Right lung (tissue), 5 donors: Measurements from ENCODE around the gene RGS6. TPM values are rescaled to one million over a fixed set of nuclear protein-coding genes. Genes with fewer than 3 reads are reported as not detected.

Source experiments
- DNase-seq, 2 donors: peaks; one replicate each; pipeline ENCODE4 v3.0.0-alpha.2; 2013
- polyA plus RNA-seq, 5 donors: library from polyadenylated mRNA; unstranded; fragments of 120-200 nt; gene quantifications; one replicate each; pipeline versions ENCODE4 v1.2.1 to v1.2.3, GENCODE V29; 2013; ENCODE audit warnings: inconsistent platforms in 1 of 5, low replicate concordance in 1 of 5; ENCODE audit not compliant: insufficient read length in 5 of 5, insufficient read depth in 1 of 5

Gene RGS6
- polyA plus RNA-seq, 5 donors, result 2.8 to 3.1 (median 2.9) TPM

GRCh38 chr14:72401632-72402376, 469.6 kb downstream of the RGS6 start:
- no peak for DNase-seq

- DNase-seq, result no peak
Measured at GRCh38 chr14:72402377-72402772, 470.1 kb downstream of the RGS6 start.

GRCh38 chr14:72404106-72404774, 472.0 kb downstream of the RGS6 start:
- DNase-seq, result no peak

GRCh38 chr14:72404998-72405397, 472.8 kb downstream of the RGS6 start:
- DNase-seq, result no peak

GRCh38 chr14:72408020-72408419, 475.8 kb downstream of the RGS6 start:
- DNase-seq, result no peak

GRCh38 chr14:72409047-72409446, 476.8 kb downstream of the RGS6 start:
- no peak for DNase-seq

- DNase-seq, result no peak
Measured at GRCh38 chr14:72416081-72416849, 484.0 kb downstream of the RGS6 start.

GRCh38 chr14:72416892-72417291, 484.7 kb downstream of the RGS6 start:
- no peak for DNase-seq

GRCh38 chr14:72418806-72419205, 486.6 kb downstream of the RGS6 start:
- no peak for DNase-seq

GRCh38 chr14:72419226-72419775, 487.1 kb downstream of the RGS6 start:
- no peak for DNase-seq

- peak; percentile 52 to 74 for DNase-seq
Measured at GRCh38 chr14:72420749-72421474, 488.7 kb downstream of the RGS6 start.

- no peak for DNase-seq
Measured at GRCh38 chr14:72423957-72424356, 491.7 kb downstream of the RGS6 start.

GRCh38 chr14:72430457-72430856, 498.2 kb downstream of the RGS6 start:
- DNase-seq, result no peak

- DNase-seq, result no peak
Measured at GRCh38 chr14:72432748-72433147, 500.5 kb downstream of the RGS6 start.

GRCh38 chr14:72433511-72433910, 501.3 kb downstream of the RGS6 start:
- no peak for DNase-seq

- no peak for DNase-seq
Measured at GRCh38 chr14:72434856-72435255, 502.6 kb downstream of the RGS6 start.

GRCh38 chr14:72439707-72440106, 507.5 kb downstream of the RGS6 start:
- DNase-seq, result no peak

GRCh38 chr14:72443256-72443655, 511.0 kb downstream of the RGS6 start:
- no peak for DNase-seq

- DNase-seq, result no peak
Measured at GRCh38 chr14:72443991-72444441, 511.8 kb downstream of the RGS6 start.

- DNase-seq, result no peak
Measured at GRCh38 chr14:72444701-72445100, 512.5 kb downstream of the RGS6 start.

- DNase-seq, result no peak
Measured at GRCh38 chr14:72448212-72448611, 516.0 kb downstream of the RGS6 start.
